GM18519 (cell line): ENCODE results near the gene ANKS3.

Source experiments
- ATAC-seq: cut with Tn5 transposase; IDR thresholded peaks from one replicate; pipeline ENCODE4 v1.9.1; 2021; ENCODE audit warnings: mild to moderate bottlenecking, moderate library complexity; ENCODE audit not compliant: unreplicated experiment, low FRiP score

The ANKS3 gene

GRCh38 chr16:4676831-4677230 is 57.2 kb downstream of the ANKS3 start:
- ATAC-seq = no peak

- no peak for ATAC-seq
These were observed 57.9 kb downstream of the ANKS3 start for GRCh38 chr16:4675864-4676786.

GRCh38 chr16:4674926-4675530 is 59.0 kb downstream of the ANKS3 start:
- ATAC-seq = no peak

- ATAC-seq = no peak
These were observed 60.6 kb downstream of the ANKS3 start for GRCh38 chr16:4673387-4674046.

- ATAC-seq = no peak
These were observed 65.6 kb downstream of the ANKS3 start for GRCh38 chr16:4668313-4668960.

- ATAC-seq = no peak
These were observed 66.7 kb downstream of the ANKS3 start for GRCh38 chr16:4667203-4667963.

DNA sequence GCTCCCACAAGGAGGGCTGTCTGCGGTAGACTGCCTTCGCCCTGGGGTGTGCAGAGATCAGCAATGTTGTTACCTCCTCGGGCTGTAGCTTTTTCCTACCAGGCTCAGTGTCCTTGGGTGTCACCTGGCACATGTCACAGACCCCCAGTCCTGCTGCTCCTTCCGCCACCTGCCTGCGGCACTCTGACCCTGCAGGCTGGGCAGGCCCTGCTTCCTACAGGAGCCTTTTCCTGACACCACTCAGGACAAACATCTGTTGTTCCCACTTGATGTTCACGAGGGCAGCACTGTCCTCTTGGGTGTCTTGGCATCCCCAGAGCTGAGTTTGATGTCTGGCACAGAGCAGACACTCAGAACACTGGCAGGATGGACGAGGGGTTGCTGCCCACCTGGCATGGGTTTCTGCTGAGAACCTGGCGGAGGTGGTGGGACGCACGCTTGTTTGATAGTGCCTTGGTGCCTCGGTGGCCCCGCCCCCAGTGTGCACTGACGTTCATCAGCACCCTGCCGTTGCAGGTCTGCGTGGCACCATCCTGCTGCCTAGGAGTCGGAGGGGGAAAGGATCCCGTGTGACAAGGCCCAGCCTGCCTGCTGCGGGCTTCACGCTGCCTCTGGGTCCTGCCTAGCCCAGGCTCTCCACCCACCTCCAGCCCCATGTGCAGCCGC is 67.4 kb downstream of the ANKS3 start:
- no peak for ATAC-seq

DNA sequence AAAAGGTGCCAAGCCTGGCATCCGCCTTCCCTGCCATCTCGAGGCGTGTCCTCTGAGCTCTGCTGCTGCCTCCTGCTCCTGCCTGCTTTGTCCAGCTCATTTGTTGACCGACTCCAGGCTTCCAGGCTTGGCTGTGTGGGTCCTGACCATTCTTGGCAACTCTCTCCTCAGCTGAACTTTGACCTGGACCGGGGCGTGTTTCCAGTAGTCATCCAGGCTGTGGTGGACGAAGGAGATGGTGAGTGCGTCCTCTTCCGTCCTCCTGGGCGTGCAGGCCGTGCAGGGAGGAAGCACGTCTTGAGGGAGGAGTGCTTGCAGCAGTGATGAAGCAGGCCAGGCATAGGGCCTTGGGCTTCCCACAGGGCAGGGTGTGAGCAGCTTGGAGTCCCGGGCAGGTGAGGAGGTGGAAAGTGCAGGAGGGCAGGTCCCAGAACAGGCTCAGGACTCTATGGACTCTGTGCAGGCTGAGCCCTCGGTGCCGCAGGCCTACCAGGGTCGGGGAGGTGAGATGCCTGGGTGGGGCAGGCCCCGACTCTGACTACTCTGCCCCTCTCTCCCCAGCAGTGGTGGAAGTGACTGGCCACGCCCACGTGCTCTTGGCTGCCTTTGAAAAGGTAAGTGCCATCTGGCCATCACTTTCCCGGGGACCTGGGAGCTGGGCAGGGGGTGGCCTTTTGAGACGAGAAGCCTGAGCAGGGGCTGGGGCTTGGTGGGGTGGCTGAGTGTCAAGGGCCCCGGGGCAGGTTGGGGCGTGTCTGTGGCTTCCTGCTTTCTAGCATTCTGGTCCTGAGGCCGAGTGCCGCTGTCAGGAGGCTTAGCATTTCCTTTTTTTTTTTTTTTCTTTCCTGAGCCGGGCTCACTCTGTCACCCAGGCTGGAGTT is 69.3 kb downstream of the ANKS3 start:
- ATAC-seq = no peak

DNA sequence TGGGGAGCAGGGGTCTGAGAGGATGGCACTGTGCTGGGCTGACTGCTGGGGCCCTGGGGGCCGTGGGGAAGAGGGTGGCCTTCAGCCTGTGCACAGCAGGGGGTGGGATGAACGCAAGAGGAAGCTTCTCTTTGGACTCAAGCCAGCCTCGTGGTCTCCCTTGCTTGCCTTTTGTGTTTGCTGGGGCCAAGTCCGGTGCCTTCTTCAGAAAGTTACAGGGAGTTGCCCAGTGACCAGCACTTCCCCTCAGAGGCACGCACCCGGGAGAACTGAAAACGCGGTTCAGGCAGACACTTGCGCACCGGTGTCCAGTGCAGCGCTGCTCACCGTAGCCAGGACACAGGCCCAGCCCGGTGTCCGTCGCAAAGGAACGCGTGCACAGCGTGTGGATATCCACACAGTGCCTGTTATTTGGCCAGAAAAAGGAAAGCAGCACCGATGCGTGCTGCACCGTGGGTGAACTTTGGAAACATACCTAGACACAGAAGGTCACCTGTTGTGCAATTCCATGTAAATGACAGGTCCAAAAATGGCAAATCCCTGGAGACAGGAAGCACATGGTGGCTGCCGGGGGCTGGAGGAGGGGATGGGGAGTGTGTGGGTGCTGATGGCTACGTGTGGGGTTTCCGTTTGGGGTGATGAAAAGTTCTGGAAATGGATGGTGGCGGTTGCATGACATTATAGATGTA is 70.2 kb downstream of the ANKS3 start:
- ATAC-seq = no peak

DNA sequence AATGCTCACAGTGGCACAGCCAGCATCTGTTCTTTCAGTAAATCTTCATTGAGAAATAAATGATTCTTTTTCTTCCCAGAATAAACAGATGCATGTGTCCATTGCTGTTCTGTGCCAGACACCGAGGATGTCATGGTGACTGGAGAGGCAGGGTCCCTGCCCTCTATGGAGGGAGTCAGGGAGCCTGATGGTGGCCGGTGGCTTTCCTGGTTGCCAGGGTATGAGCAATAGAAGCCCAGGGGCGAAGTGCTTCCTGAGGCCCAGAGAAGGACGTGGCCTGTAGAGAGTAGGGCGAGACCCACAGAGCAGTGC is 70.7 kb downstream of the ANKS3 start:
- no peak for ATAC-seq

DNA sequence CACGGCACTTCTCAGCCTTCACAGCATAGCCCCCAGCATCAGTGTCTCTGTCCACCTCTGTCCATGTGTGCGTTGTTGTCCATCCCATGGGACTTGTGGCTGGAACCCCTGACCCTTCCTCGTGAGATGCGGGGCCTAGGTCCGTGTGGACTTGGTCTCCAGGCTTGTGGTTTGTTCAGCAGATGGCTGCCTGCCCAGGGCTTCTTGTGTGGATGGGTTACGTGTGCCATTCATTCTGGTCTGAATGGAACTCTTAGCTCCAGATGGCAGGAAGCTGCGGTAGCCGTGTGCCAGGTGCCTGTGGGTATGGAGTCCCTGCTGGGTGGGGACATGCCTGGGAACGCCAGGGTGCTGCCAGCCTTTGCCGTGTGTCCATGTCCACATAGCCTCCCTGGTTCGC is 72.4 kb downstream of the ANKS3 start:
- ATAC-seq = no peak

- ATAC-seq = peak; percentile 62
These were observed 73.5 kb downstream of the ANKS3 start for GRCh38 chr16:4660454-4661007.

DNA sequence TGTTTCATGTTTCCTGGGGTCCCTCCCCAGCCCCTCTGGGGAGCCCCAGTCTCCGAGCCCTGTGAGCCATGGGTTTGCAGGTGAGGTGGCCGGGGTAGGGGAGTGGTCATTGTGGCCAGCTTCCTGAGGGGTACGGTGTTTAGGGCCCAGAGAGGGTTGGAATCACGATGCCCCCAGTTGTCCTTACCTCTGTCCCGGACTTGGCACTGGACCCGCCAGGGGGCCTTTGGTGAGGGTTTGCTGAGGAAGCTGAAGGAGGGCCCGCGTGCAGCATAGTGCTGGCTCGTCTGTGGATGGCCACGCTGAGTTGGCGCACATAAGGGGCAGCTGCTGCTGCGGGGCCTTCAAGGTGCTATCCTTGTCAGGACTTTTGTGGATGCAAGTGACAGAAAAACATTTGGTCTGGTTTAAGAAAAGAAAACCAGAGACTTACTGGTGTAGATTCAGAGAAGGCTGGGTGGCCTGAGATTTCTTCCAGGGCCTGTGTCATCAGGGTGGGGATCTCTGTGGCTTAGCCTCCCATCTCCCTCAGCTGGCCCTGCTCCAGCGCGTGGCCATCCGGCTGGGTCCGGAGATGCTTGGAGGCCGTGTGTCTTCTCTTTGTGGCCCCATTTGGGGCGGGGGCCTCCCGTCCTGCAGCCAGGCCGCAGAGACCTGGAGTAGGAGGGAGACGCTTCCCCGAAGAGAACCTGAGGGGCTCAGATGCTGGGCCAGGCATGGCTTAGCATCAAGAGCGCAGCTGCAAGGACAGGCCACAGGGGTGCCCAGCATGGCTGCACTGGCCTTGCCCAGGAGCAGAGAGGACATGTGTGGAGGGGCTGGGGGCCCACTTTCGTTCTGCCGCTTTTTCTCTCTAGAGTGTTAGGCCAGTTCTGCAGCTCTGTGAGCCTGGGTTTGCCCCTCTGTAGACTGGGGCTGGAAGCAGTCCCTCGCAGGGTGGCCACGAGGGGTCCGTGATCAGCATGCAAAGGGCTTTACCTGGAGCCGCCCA is 74.4 kb downstream of the ANKS3 start:
- no peak for ATAC-seq

DNA sequence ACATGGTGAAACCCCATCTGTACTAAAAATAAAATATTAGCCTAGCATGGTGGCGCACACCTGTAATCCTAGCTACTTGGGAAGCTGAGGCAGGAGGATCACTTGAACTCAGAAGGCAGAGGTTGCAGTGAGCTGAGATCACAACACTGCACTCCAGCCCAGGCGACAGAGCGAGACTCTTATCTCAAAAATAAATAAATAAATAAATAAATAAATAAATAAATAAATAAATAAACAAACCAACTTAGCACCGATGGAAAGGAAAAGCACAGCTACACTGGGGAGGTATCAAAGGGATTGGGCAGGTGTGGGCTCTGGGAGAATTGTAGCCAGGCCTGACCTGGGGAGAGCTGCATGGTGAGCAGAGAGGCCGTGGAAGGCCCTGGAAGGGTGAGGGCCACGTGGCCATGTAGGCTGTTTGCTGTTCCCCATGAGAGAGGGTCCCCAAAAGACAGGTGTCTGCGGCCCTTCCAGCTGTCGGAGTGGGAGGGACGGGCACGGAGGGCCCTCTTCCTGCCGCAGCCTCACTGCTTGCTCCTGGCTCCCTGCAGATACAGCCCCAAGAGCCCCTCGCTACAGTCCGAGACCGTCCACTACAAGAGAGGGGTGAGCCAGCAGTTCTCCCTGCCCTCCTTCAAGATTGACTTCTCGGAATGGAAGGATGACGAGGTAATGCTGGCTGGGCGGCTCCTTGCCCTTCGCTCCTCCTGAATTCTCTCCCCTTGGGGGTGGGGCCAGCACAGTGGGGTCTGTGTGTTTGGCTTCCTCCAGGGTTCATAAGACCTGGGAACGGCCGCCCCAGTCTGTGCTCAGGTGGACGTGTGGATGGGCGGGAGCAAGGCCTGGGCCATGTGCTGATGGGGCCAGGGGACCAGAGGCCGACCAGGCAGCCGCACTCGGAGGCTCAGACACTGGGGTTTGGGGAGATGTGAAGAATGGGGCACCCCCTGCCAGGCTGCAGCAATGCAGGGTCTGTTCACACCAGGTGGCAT is 77.1 kb downstream of the ANKS3 start:
- ATAC-seq = no peak

- ATAC-seq = no peak
These were observed 77.8 kb downstream of the ANKS3 start for GRCh38 chr16:4656221-4656620.

DNA sequence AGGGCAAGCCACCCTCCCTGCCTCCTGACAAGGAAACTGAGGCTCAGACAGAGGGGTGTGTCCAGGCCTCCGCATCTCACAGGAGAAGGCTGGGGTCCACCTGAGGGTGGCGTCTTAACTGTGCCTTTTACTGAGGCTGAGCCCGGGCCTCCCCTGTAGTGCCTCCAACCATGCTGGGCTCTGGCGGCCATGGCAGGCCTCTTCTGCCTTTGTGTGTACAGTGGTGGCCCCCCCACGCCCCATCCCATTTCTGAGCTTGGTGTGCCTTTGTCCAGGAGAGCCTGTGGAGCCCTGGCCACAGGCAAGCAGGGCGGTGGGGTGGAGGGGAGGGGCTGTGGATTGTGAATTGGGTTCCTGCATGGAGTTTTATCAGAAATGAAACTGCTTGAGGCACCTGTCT is 78.3 kb downstream of the ANKS3 start:
- no peak for ATAC-seq
